RWPE1 (cell line): Measurements from ENCODE around the gene BMP5.

Source experiments
- CTCF ChIA-PET: fragments of 350-600 bp; sonication (Branson Sonifier 250); formaldehyde crosslinking; extraction: SDS; loops from one replicate; lab custom pipeline; 2021; lab: Yijun Ruan, JAX
- POLR2A ChIA-PET: fragments of 400-600 bp; formaldehyde crosslinking; extraction: SDS; loops from one replicate; lab custom pipeline; 2020; ENCODE audit warnings: antibody characterized with exemption; ENCODE audit not compliant: low non-redundant PET; lab: Yijun Ruan, JAX
- DNase-seq: peaks from one replicate; pipeline ENCODE4 v3.0.0; 2012; ENCODE audit warnings: low spot score
- H3K27ac ChIP-seq: fragments of 450-650 bp; 2 replicates; pipeline ENCODE4 v1.5.1; 2017
- TF ChIP-seq, protein P1 (sequence below): fragments of 450-650 bp; conservative IDR thresholded peaks from 2 replicates; pipeline ENCODE4 v1.5.1; 2017; ENCODE audit warnings: low read depth, mild to moderate bottlenecking

BMP5 gene

GRCh38 chr6:55802259-55802658, 73.1 kb downstream of the BMP5 start:
- no peak overlapping the region for H3K27ac ChIP-seq
- CTCF ChIA-PET: interaction anchor here (0.6 kb wide), 1 partner anchor 1675 kb away, joined by 3 read pairs; no protein-coding TSS in a partner anchor
- DNase-seq: no peak
- POLR2A ChIA-PET: no interaction called here
- TF ChIP-seq, protein P1, sequence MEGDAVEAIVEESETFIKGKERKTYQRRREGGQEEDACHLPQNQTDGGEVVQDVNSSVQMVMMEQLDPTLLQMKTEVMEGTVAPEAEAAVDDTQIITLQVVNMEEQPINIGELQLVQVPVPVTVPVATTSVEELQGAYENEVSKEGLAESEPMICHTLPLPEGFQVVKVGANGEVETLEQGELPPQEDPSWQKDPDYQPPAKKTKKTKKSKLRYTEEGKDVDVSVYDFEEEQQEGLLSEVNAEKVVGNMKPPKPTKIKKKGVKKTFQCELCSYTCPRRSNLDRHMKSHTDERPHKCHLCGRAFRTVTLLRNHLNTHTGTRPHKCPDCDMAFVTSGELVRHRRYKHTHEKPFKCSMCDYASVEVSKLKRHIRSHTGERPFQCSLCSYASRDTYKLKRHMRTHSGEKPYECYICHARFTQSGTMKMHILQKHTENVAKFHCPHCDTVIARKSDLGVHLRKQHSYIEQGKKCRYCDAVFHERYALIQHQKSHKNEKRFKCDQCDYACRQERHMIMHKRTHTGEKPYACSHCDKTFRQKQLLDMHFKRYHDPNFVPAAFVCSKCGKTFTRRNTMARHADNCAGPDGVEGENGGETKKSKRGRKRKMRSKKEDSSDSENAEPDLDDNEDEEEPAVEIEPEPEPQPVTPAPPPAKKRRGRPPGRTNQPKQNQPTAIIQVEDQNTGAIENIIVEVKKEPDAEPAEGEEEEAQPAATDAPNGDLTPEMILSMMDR: no peak

DNA sequence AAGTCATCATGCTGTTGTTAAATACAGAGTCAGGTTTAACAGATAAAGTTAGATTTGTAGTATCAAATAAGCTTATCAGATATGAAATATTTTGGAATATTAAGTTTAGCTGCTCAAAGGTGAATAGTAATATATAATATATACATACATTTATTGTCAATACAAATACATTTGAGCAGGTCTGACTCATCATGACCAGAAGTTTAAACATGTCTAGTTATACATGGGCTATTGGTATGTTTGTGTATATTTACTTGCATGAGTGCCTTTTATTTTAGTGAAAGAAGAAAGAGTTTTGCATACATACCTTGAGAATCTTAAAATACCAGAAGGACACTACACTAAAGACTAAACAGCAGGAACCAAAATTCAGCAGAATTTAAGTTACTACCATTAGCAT, 76.8 kb downstream of the BMP5 start:
- no peak for DNase-seq
- no peak overlapping the region for H3K27ac ChIP-seq
- TF ChIP-seq, protein P1: no peak
- ChIA-PET POLR2A (no interaction called here), CTCF (interaction anchor here (0.7 kb wide), 1 partner anchor 34 kb away, joined by 3 read pairs; no protein-coding TSS in a partner anchor)

DNA sequence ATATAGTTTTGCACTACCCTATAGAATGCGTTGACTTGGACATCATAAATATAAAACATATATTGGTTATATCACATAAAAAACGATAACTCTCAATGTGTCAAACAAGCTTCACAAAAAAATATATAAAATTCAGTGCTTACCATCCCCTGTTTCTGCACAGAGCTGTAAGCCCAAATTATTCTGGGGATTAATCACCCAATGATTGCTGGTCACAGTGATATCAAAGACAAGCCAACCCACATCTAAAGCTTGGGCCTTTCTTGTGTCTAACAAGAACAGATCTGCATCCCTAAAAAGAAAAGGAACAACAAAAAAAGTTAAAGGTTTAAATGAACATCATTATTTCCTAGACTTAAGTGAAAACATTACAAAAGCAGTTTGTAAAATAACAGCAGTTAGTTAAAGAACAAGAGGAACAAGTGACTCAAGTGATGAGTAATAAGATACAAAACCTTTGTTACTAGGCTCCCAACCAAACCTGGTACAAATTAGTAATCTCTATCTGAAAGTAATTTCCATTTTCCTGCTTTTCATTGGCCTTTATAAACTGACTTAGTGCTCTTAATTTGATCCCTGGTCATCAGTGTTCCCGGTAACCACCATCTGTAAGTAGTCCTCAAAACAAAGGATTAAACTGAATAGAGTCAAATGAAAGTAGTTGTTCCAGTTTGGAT, 81.1 kb downstream of the BMP5 start:
- no peak overlapping the region for H3K27ac ChIP-seq
- DNase-seq: peak; percentile 30
- POLR2A ChIA-PET: no interaction called here
- CTCF ChIA-PET: no interaction called here
- TF ChIP-seq, protein P1: no peak

DNA sequence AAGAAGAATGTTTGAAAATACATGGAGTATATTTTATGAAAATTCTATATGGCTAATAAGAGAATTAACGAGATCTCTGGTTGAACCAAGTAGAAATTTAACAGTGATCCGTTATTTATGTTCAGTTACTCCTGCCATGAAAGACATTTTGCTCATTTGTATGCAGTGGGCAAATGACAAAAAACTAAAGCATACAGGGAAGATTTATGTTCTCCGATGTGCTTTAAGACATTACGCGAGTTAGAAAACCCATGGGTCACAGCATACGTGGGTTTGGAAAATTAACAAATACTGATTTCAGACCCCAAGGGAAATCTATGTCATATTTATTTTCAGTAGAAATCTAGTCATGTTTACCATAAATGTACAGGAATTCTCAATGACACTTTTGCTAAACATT, 90.1 kb downstream of the BMP5 start:
- no peak overlapping the region for H3K27ac ChIP-seq
- no peak for DNase-seq
- TF ChIP-seq, protein P1: no peak
- CTCF ChIA-PET: no interaction called here
- POLR2A ChIA-PET: no interaction called here

DNA sequence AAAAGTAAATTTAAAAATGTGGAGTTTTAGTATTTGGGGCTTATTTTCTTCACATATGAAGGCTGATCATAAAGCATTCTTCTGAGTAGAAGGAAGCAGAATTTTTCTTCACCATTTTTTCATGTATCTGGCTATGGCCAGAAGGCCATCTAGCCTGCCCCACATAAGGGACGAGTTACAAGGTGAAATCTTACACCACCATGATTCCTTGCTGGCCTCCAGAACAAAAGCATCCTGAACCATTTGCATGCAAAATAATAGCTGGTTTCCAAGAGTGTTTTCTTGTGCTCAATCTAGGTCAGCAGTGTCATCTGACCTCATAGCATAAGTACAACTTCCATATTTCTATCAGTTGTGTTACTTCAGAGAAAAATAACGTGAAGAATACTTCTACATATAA, 93.1 kb downstream of the BMP5 start:
- TF ChIP-seq, protein P1: no peak
- DNase-seq: no peak
- H3K27ac ChIP-seq: no peak overlapping the region
- POLR2A ChIA-PET: no interaction called here
- CTCF ChIA-PET: no interaction called here

DNA sequence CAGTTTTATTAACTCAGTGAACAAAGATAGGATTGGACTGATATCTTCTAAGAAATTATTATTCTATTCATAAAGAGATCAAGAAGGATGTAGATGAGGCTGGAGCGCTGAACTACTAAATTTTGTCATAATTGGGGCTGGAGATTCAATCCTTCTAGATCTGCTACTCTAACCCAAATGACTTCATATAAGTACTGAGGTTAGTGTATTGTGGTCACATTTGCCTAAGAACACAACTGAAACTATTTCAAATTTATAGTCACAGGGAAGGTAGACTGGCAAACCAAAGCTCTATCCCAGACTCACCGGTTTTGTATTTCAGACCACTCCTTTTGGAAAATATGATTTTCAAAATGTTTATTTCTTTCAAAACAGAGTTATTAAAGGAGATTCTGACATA, 96.7 kb downstream of the BMP5 start:
- no peak for DNase-seq
- POLR2A ChIA-PET: no interaction called here
- H3K27ac ChIP-seq: no peak overlapping the region
- CTCF ChIA-PET: no interaction called here
- TF ChIP-seq, protein P1: no peak
